Liver (tissue), 9 donors: ENCODE results near the gene OR5D18. TPM values are rescaled to one million over a fixed set of nuclear protein-coding genes. Genes with fewer than 3 reads are reported as not detected.

ENCODE experiments used
- DNase-seq: peaks from one replicate; pipeline ENCODE4 v3.0.0-alpha.2; 2017; ENCODE audit warnings: low spot score
- H3K27ac ChIP-seq, 2 donors: one replicate each; pipeline ENCODE4 v1.7.0; 2013; ENCODE audit warnings: inconsistent platforms in 2 of 2, low read length in 2 of 2, control low read depth in 1 of 2, low read depth in 1 of 2, mild to moderate bottlenecking in 1 of 2
- H3K27me3 ChIP-seq, 4 donors: one replicate each; pipeline versions ENCODE4 v1.6.1 to v1.7.0; 2013; ENCODE audit warnings: low read length in 3 of 4, inconsistent platforms in 1 of 4, mild to moderate bottlenecking in 1 of 4, moderate library complexity in 1 of 4; ENCODE audit not compliant: control insufficient read depth in 4 of 4, insufficient read depth in 4 of 4
- H3K36me3 ChIP-seq, 4 donors: one replicate each; pipeline versions ENCODE4 v1.6.1 to v1.7.0; 2013; ENCODE audit warnings: low read length in 3 of 4, mild to moderate bottlenecking in 3 of 4, low read depth in 1 of 4, moderate library complexity in 1 of 4; ENCODE audit not compliant: control insufficient read depth in 4 of 4, insufficient read depth in 3 of 4
- H3K4me1 ChIP-seq, 4 donors: one replicate each; pipeline versions ENCODE4 v1.6.1 to v1.7.0; 2013; ENCODE audit warnings: low read length in 3 of 4, mild to moderate bottlenecking in 3 of 4, moderate library complexity in 1 of 4; ENCODE audit not compliant: control insufficient read depth in 4 of 4, insufficient read depth in 4 of 4
- H3K4me3 ChIP-seq, 3 donors: one replicate each; pipeline versions ENCODE4 v1.6.1 to v1.7.0; 2013; ENCODE audit warnings: low read length in 3 of 3, control low read depth in 1 of 3, low read depth in 1 of 3, mild to moderate bottlenecking in 1 of 3
- H3K9ac ChIP-seq, 2 donors: one replicate each; pipeline ENCODE4 v1.7.0; 2013; ENCODE audit warnings: low read length in 2 of 2, mild to moderate bottlenecking in 2 of 2, moderate library complexity in 2 of 2, control low read depth in 1 of 2, low read depth in 1 of 2
- H3K9me3 ChIP-seq, 4 donors: one replicate each; pipeline versions ENCODE4 v1.6.1 to v1.7.0; 2013; ENCODE audit warnings: low read length in 3 of 4; ENCODE audit not compliant: control insufficient read depth in 4 of 4
- EGR1 ChIP-seq, 2 donors: IDR thresholded peaks; 2 replicates each; pipeline ENCODE4 v1.6.1; 2016 to 2018; ENCODE audit warnings: antibody characterized with exemption in 2 of 2, low read depth in 2 of 2
- FOXA1 ChIP-seq: IDR thresholded peaks from 2 replicates; pipeline ENCODE4 v1.6.1; 2016; ENCODE audit warnings: antibody characterized with exemption
- FOXA2 ChIP-seq: IDR thresholded peaks from 2 replicates; pipeline ENCODE4 v1.6.1; 2016; ENCODE audit warnings: antibody characterized with exemption
- GABPA ChIP-seq, 2 donors: IDR thresholded peaks in 1 of 2; conservative IDR thresholded peaks in 1 of 2; 2 replicates each; pipeline ENCODE4 v1.6.1; 2016; ENCODE audit warnings: antibody characterized with exemption in 2 of 2, mild to moderate bottlenecking in 1 of 2, moderate library complexity in 1 of 2
- HNF4A ChIP-seq, 2 donors: conservative IDR thresholded peaks; 2 replicates each; pipeline ENCODE4 v1.6.1; 2016; ENCODE audit warnings: antibody characterized with exemption in 2 of 2, mild to moderate bottlenecking in 2 of 2
- HNF4G ChIP-seq: IDR thresholded peaks from 2 replicates; pipeline ENCODE4 v1.6.1; 2016; ENCODE audit warnings: antibody characterized with exemption
- JUND ChIP-seq, 2 donors: IDR thresholded peaks; 2 replicates each; pipeline ENCODE4 v1.6.1; 2016; ENCODE audit warnings: antibody characterized with exemption in 2 of 2
- NR2F2 ChIP-seq: IDR thresholded peaks from 2 replicates; pipeline ENCODE4 v1.6.1; 2016; ENCODE audit warnings: antibody characterized with exemption
- RAD21 ChIP-seq, 2 donors: IDR thresholded peaks; 2 replicates each; pipeline ENCODE4 v1.6.1; 2016; ENCODE audit warnings: antibody characterized with exemption in 2 of 2, mild to moderate bottlenecking in 2 of 2
- RXRA ChIP-seq, 2 donors: IDR thresholded peaks; 2 replicates each; pipeline ENCODE4 v1.6.1; 2017 to 2018; ENCODE audit warnings: antibody characterized with exemption in 2 of 2, mild to moderate bottlenecking in 1 of 2
- SP1 ChIP-seq: IDR thresholded peaks from 2 replicates; pipeline ENCODE4 v1.6.1; 2018; ENCODE audit warnings: antibody characterized with exemption, mild to moderate bottlenecking
- TAF1 ChIP-seq: conservative IDR thresholded peaks from 2 replicates; pipeline ENCODE4 v1.6.1; 2016; ENCODE audit warnings: antibody characterized with exemption, mild to moderate bottlenecking
- YY1 ChIP-seq: IDR thresholded peaks from 2 replicates; pipeline ENCODE4 v1.6.1; 2016; ENCODE audit warnings: antibody characterized with exemption, mild to moderate bottlenecking
- WGBS: extraction: QIAGEN DNeasy Blood & Tissue Kit; methylation state at CpG from one replicate; pipeline ENCODE4 v1.1.7; 2013; 5-methylcytosine and 5-hydroxymethylcytosine counted together
- polyA plus RNA-seq, 2 donors: library from polyadenylated mRNA; stranded (reverse) in 1 of 2; unstranded in 1 of 2; fragments of 200-250 nt in 1 of 2; fragments of >200 nt in 1 of 2; fragmentation: Nextera tagmentation in 1 of 2; extraction: Ambion mirVana in 1 of 2; gene quantifications; one replicate each; pipeline versions ENCODE4 v1.2.1 to v1.2.3, GENCODE V29; 2013 to 2015
- total RNA-seq, 2 donors: library from RNA; depleted of rRNA; stranded (reverse); fragments of >200 nt; gene quantifications; one replicate each; pipeline ENCODE4 v1.2.3, GENCODE V29; 2014
- TF ChIP-seq, protein P1 (sequence below): IDR thresholded peaks from 2 replicates; pipeline ENCODE4 v1.6.1; 2016; ENCODE audit warnings: antibody characterized with exemption
- TF ChIP-seq, protein P2 (sequence below): IDR thresholded peaks from 2 replicates; pipeline ENCODE4 v1.6.1; 2016; ENCODE audit warnings: antibody characterized with exemption
- TF ChIP-seq, protein P3 (sequence below): IDR thresholded peaks from 2 replicates; pipeline ENCODE4 v1.6.1; 2016; ENCODE audit warnings: antibody characterized with exemption, mild to moderate bottlenecking
- TF ChIP-seq, protein P4 (sequence below): fragments of 150-350 bp; IDR thresholded peaks from 2 replicates; pipeline ENCODE4 v1.5.1; 2017; ENCODE audit warnings: improper control_type of control experiment, low read depth, low read length; ENCODE audit not compliant: missing input control
- TF ChIP-seq, protein P5 (sequence below): IDR thresholded peaks from 2 replicates; pipeline ENCODE4 v1.6.1; 2016; ENCODE audit warnings: antibody characterized with exemption
- donor health status: healthy.
- donor health status: healthy.
- donor health status: healthy.
- donor health status: healthy.
- donor health status: healthy.

OR5D18 gene
- total and polyA plus RNA-seq, 4 donors, result not detected

DNA sequence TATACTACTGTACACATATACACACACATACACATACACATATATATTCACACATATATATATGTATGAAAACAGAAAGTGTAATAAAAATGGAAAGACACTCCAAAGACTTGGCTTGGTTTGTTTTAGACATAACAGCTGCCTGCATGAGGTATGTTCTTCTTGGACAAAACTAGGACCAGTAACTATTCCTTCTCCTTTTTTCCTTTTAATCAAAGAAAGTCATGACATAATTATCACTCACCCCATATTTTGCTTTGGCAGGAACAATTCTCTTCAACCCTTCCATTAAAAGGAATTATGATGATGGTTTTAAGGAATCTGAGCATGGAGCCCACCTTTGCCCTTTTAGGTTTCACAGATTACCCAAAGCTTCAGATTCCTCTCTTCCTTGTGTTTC is 24.2 kb upstream of the OR5D18 start, which contains the start of gene OR5D14:
OR5D14 (plus strand) TSS at position 301 of the 400 bp plus-strand sequence; CDS start at position 301, 0 bp downstream.
- Histone ChIP-seq H3K27me3 (no peaks in the 10 kb centered on the region), H3K27ac (no peak within 1 kb of the TSS), H3K9ac (no peak within 1 kb of the TSS), H3K9me3 (no peaks in the 10 kb centered on the region), H3K4me1 (no peaks in the 10 kb centered on the region), H3K36me3 (no peaks in the 10 kb centered on the region), H3K4me3 (no peak within 1 kb of the TSS)
- TF ChIP-seq FOXA1, result no peak
- DNase-seq, result no peak

DNA sequence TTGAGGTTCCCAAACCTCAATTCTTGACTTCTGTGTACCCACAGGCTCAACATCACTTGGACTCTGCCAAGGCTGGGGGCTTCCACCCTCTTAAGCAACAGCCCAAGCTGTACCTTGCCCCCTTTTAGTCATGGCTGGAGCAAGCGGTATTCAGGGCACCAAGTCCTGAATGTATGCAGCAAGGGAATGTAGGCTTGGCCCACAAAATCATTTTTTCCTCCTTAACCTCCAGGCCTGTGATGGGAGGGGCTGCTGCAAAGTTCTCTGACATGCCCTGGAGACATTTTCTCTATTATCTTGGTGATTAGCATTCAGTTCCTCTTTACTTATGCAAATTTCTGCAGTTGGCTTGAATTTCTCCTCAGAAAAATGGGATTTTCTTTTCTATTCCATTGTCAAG is 13.2 kb upstream of the OR5D18 start:
- Histone ChIP-seq H3K4me1 (no peaks in the 10 kb centered on the region), H3K36me3 (no peaks in the 10 kb centered on the region), H3K27ac (no peak overlapping the region), H3K9ac (no peak overlapping the region), H3K9me3 (no peaks in the 10 kb centered on the region), H3K27me3 (no peaks in the 10 kb centered on the region), H3K4me3 (no peak overlapping the region)
- WGBS, result 88% methylated on average over 1 of the region's 1 CpG
- TF ChIP-seq, protein P1, sequence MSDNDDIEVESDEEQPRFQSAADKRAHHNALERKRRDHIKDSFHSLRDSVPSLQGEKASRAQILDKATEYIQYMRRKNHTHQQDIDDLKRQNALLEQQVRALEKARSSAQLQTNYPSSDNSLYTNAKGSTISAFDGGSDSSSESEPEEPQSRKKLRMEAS, result no peak
- TF ChIP-seq YY1 (no peak), JUND (IDR thresholded peaks at IDR 0.05) (no peak), HNF4G (no peak), FOXA2 (no peak), SP1 (no peak), GABPA (IDR thresholded peaks at IDR 0.05 in 1 of 2, conservative IDR thresholded peaks at IDR 0.05 in 1 of 2) (no peak), RAD21 (IDR thresholded peaks at IDR 0.05) (no peak), TAF1 (no peak), FOXA1 (no peak), EGR1 (IDR thresholded peaks at IDR 0.05; ENCODE audit: low read depth in 2 of 2) (no peak), HNF4A (conservative IDR thresholded peaks at IDR 0.05) (no peak), RXRA (IDR thresholded peaks at IDR 0.05) (no peak), NR2F2 (no peak)
- TF ChIP-seq, protein P2, sequence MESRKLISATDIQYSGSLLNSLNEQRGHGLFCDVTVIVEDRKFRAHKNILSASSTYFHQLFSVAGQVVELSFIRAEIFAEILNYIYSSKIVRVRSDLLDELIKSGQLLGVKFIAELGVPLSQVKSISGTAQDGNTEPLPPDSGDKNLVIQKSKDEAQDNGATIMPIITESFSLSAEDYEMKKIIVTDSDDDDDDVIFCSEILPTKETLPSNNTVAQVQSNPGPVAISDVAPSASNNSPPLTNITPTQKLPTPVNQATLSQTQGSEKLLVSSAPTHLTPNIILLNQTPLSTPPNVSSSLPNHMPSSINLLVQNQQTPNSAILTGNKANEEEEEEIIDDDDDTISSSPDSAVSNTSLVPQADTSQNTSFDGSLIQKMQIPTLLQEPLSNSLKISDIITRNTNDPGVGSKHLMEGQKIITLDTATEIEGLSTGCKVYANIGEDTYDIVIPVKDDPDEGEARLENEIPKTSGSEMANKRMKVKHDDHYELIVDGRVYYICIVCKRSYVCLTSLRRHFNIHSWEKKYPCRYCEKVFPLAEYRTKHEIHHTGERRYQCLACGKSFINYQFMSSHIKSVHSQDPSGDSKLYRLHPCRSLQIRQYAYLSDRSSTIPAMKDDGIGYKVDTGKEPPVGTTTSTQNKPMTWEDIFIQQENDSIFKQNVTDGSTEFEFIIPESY, result no peak
- TF ChIP-seq, protein P3, sequence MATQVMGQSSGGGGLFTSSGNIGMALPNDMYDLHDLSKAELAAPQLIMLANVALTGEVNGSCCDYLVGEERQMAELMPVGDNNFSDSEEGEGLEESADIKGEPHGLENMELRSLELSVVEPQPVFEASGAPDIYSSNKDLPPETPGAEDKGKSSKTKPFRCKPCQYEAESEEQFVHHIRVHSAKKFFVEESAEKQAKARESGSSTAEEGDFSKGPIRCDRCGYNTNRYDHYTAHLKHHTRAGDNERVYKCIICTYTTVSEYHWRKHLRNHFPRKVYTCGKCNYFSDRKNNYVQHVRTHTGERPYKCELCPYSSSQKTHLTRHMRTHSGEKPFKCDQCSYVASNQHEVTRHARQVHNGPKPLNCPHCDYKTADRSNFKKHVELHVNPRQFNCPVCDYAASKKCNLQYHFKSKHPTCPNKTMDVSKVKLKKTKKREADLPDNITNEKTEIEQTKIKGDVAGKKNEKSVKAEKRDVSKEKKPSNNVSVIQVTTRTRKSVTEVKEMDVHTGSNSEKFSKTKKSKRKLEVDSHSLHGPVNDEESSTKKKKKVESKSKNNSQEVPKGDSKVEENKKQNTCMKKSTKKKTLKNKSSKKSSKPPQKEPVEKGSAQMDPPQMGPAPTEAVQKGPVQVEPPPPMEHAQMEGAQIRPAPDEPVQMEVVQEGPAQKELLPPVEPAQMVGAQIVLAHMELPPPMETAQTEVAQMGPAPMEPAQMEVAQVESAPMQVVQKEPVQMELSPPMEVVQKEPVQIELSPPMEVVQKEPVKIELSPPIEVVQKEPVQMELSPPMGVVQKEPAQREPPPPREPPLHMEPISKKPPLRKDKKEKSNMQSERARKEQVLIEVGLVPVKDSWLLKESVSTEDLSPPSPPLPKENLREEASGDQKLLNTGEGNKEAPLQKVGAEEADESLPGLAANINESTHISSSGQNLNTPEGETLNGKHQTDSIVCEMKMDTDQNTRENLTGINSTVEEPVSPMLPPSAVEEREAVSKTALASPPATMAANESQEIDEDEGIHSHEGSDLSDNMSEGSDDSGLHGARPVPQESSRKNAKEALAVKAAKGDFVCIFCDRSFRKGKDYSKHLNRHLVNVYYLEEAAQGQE, result no peak
- TF ChIP-seq, protein P4, sequence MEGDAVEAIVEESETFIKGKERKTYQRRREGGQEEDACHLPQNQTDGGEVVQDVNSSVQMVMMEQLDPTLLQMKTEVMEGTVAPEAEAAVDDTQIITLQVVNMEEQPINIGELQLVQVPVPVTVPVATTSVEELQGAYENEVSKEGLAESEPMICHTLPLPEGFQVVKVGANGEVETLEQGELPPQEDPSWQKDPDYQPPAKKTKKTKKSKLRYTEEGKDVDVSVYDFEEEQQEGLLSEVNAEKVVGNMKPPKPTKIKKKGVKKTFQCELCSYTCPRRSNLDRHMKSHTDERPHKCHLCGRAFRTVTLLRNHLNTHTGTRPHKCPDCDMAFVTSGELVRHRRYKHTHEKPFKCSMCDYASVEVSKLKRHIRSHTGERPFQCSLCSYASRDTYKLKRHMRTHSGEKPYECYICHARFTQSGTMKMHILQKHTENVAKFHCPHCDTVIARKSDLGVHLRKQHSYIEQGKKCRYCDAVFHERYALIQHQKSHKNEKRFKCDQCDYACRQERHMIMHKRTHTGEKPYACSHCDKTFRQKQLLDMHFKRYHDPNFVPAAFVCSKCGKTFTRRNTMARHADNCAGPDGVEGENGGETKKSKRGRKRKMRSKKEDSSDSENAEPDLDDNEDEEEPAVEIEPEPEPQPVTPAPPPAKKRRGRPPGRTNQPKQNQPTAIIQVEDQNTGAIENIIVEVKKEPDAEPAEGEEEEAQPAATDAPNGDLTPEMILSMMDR, result no peak
- TF ChIP-seq, protein P5, sequence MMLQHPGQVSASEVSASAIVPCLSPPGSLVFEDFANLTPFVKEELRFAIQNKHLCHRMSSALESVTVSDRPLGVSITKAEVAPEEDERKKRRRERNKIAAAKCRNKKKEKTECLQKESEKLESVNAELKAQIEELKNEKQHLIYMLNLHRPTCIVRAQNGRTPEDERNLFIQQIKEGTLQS, result no peak
- no peak for DNase-seq
